CD4-positive, alpha-beta T cell treated with Interleukin-15 for 4 hours (primary cell): ENCODE results near the gene ABCF2.
A peak's percentile ranks its signal among the peaks of the same experiment; 100 is the strongest.

ENCODE experiments used
- DNase-seq: peaks from one replicate; pipeline ENCODE4 v3.0.0-alpha.2; 2020; ENCODE audit warnings: low spot score

The ABCF2 gene

DNA sequence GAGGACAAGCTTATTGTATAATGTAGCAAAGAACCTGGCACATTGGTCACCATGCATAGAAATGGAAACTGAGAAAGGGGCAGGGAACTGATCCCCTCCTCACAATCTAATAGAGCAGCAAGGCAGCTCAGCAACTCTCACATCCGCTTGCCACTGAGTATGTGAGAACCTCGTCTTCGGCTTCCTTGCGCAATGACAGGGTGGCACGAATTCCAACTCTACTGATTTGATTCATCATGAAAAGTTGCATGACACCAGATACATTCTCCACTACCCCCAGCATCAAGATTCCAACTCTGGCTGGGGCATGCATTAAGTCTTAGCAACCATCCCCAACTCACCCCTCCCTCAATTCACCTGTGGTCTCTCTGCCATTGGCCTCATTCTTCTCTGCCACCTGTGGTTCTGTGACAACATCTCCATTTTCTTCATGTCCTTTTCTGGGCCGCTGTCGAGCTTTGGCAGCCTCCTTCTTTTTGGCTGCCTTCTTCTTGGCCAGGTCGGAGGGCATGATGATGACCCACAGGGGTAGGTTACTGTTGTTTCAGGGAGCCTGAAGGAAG, 976 bp downstream of the ABCF2 start:
- no peak for DNase-seq

DNA sequence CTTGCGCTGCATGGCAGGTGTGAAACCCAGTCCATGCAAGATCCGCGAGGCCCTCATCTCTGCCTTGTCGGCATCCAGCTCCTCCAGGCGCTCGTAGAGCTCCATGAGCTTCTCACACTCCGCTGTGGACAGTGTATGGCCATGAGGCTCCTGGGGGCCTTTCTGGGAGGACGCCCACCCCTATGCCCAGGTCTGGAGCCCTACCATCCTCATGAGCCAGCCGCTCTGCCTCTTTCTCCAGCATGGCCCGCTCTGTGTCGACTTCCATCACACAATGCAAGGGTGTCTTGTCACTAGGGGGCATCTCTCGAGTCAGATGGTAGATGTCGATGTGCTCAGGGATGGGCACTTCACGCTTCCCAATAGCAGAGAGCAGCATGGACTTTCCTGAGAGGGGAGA, 3.3 kb downstream of the ABCF2 start:
- DNase-seq, result no peak

DNA sequence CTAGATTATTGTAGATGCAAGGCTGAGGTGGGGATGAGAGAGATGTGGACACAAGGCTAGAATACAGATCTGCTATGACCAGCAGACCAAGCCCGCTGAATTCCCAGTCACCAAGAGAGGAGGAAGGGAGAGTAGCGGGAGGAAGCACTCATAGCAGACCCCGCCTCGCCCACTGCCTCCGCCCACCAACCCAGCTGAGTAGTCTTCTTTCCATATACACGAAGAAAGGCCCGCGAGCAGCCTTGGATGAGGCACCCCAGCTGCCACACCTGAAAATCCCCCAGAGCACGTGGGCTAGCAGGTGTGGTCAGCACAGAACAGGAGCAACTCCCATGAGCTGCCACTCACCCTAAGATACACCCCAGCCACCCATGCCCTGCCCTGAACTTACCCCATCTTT, 8.8 kb downstream of the ABCF2 start:
- no peak for DNase-seq

DNA sequence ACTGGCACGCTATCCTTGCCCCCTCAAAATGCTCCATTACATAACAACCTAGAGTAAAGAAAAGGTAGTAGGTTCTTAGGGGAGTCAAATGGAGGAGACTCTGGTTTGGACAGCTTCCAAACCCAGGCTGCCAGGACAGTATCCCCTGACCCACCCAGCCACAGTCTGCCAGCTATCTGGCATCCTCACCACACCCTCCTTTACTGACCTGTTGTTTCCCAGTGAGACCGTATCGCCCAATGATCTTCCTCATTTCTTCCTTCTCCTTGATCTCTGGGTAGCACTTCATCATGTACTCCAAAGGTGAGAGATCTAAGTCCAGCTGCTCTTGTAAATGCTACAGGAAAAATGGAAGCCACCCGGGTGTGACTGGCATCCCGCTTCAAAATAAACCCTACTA, 11.6 kb downstream of the ABCF2 start:
- no peak for DNase-seq

DNA sequence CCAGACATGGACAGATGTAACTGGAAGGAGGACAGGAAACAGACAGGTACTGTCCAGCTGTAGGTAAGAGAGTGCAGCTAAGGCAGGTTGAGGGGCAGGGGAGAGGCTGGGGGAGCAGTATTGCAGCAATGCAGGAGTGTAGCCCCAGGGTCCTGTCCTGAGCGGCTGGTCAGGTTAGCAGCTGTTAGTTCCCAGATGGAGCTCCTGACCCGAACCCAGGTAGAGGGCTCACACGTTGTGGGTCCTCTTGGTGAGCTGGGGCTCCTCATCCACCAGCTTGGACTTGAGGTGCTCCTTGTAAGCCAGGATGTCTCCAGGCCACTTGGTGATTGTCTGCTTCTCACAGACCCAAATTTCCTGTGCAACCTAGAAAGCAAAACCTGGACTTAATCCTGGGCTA, 13.2 kb downstream of the ABCF2 start:
- no peak for DNase-seq

DNA sequence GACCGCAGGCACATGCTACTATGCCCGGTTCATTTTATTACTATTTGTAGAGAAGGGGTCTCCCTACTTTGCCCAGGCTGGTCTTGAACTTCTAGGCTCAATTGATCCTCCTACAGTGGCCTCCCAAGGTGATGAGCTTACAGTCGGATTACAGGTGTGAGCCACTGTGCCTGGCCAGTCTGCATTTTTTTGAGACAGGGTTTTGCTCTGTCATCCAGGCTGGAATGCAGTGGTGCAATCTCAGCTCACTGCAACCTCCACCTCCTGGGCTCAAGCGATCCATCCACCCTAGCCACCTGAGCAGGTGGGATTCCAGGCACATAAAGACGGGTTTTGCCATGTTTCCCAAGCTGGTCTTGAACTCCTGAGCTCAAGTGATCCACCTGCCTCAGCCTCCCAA, 14.4 kb downstream of the ABCF2 start:
- DNase-seq, result no peak

DNA sequence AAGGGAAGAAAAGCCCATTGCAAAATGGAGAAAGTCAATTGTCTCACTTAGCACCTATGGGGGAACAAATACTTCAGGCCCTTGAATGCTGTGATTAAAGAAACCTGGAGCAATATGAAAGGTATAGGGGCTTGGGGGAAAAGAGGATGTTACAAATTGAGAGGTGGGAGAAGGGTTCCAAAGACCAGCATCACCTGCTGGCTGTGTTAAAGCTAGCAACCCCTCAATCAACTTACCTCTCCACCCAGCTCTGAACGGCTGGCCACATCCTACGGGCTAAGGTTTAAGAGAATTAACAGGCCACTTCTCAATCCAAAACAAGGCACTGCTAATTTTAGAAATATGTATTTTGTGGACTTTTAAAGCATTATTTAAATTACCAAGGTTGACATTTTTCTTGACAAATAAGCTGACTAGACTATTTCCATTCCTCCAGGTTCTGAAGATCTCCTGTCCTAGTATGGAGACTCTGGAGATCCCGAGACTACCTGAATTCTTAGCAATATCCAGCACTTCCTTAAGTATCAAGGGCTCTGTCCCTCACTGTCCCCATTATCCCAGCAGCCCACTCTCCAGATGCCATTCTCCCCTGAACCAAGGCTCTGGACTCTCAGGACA, 15.7 kb downstream of the ABCF2 start:
- no peak for DNase-seq

DNA sequence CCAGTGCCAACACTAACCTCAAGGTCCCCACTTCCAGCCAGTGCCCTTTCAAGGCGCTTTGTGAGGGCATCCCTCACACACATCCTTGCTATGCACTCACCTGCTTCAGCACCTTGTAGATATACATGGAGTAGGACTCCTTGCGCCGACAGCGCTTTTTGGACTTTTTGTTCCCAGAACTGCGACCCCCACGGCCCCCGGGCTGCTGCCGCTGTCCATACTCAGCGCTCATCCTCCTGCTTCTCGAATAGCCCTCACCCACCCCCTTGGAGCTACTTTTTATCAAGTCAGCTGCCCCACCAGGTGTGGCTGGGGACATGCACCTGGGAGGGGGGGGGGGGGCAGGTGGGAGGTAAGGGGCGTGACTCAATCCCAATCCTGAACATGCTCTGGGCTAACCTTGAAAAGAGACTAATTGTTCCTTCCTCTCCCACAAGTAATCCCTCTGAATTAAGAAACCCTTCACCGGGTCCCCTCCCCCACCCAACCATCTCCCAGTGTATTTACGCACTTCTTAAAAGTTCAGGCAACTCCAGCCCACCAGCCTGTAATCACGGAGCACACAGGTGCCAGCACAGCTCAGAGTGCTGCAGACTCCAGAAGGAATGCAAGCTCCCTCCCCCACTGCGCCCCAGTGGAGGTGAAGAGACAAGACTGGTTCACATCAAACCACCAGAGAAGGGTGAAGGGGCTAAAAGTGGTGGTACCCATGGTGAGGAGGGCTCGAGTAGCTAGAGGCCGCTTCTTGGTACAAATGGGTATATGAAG, 16.7 kb downstream of the ABCF2 start, which contains the start of gene H2BK1:
H2BK1 (minus strand) TSS at position 402 of the 768 bp plus-strand sequence; CDS start at position 232, 170 bp downstream.
- no peak for DNase-seq

DNA sequence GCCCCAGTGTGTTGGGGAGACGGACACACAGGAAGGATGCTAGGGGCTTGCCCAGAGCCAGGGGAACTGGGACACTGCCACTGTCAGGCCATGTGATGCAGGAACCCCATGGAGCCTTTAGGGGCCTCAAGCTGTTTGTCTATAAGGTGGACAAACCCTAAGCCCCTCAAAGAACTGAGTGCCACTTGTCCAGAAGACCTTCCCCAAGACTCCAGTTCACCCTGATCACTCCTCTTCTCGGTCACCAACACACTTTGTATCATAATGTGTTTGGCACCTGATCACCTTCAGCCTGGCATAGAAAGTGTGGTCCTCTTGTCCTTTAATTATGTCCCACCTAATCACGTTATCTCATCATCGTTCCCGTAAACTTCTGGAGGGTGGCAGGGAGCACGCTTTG, 17.4 kb downstream of the ABCF2 start:
- no peak for DNase-seq

DNA sequence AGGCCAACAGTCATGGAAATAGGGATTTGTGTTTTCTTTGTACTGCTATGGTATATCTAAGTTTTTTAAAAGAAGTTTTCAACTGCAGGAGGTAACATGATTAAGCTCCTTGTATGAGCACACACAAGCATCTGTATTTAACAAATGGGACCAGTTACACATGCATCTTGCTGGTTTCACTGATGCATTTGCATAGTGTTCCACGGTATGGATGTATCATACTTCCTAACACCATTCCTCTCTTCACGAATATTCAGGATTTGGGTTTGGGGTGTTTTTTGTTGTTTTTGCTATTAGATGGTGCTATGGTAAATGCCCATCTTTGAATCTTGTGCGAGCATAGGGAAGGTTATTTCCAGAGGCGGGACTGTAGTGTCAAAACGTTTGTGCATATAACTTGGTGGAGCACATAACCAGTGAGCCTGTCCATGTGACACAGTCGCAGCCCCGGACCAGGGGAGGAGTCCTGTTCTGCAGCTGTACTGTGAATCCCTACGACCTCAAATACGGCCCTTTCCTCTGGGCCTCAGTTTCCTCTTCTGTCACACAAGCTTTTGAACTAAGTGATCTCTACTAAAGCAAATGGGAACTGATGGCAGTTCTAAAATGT, 18.6 kb downstream of the ABCF2 start:
- no peak for DNase-seq

DNA sequence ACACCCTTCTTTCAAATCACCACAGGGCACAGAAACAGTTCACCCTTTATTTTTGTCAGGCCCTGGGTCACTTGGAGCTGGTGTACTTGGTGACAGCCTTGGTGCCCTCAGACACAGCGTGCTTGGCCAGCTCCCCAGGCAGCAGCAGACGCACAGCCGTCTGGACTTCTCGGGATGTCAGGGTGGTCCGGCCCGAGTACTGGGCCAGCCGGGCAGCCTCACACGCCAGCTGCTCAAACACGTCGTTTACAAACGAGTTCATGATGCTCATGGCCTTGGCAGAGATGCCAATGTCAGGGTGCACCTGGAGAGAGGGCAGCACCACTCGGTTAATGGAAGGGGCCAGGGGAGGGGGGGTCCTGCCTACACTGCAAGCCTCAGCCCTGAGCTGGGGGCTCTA, 19.2 kb downstream of the ABCF2 start:
- DNase-seq, result no peak

DNA sequence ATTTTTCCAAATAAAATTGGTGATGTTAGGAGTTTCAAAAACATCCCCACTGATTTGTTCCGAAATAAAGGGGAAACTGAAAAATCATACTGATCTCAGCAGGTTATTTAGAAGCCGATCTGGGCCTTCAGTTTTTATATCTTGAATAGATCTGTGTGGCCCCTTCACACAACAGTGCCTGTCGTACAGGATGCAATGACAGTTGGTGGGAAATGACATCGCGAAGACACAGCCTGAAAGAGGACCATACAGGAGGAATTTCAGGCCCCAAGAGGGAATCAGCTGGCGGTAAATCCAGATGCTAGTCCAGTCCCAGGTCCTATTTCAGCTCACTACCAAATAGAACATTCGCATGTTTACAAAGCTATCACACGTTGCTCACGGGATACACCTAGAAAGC, 19.7 kb downstream of the ABCF2 start:
- no peak for DNase-seq

DNA sequence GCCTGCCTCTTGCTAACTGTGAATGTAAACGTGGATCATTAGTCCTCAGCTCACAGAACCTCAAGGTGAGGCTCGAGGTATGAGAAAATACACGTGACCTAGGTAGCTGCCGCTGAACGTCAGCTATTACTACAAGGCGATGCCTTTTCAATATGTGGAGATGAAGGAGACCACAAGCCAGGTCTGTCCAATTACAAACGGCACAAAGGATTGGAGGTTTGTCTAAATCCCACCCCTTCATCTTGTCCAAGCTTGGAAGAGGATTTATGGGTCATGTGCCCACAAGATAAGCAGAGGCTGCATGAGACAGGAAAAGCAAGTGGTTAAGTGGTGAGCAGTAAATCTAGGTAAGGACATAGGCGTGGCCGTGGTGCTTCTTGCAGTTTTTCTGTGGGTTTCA, 20.1 kb downstream of the ABCF2 start:
- peak; percentile 23 for DNase-seq

DNA sequence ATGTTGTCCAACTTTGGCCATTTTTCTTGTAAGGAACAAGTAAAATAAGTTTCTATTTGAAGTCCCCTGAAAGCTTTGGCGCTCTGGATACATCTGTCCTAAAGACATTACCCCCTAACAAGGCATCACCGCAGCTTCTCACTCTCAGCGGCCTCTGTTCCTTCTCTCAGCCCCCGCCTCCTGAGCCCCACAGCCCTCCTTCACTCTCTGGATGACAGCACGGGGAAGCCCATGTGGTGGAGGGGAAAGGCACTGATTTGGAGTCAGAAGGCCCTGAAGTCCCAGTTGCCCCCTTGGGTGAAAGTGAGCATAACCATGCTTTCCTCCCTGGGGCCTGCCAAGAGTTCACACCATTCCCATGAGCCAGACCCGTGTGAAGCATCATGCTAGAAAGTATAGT, 21.3 kb downstream of the ABCF2 start:
- no peak for DNase-seq

DNA sequence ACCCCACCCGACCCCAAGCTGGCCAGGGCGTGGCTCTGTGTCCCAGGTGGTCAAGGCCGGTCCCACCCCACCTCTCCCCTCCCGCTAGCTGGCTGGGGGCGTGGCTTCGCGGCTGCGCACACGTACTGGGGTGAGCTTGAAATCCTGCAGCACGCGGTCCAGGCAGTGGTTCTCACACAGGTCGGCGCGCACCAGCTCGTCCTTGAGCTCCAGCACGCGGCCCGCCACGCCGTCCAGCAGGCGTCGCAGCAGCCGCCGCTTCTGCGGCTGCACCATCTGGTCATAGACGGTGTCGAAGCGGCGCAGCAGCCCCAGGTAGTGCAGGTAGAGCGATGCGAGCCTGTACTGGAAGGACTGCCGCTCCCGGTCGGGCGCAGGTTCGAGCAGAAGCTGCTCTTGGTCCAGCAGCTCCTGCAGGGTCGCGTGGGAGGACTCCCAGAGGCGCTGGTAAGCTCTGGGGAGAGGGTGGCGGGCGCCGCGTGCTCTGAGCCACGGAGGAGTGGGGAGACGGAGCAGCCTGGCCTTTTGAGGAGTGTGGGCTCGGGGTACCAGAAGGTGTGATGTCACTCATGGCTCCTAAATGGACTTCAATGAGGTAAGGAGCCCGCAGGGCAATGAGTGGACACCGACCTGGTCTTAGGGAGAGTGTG, 22.5 kb downstream of the ABCF2 start:
- no peak for DNase-seq

DNA sequence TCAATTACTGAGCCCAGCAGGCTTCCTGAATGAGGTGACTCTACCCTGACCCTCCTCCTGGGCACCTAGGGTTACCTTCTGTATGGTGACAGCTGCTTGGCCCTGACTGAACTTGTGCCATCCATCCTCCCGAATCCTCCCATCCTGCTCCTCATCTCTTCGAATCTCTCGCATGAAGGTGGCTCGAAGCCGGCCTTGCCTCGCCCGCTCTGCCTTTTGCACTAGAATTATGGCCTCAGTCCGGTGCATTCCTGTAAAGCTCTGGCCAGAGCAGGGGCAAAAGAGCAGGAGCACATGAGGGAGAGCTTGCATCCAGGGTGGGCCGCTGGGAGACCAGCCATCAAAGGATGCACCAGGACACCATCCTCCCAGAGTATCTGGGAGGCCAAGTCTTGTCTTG, 24.2 kb downstream of the ABCF2 start:
- no peak for DNase-seq

DNA sequence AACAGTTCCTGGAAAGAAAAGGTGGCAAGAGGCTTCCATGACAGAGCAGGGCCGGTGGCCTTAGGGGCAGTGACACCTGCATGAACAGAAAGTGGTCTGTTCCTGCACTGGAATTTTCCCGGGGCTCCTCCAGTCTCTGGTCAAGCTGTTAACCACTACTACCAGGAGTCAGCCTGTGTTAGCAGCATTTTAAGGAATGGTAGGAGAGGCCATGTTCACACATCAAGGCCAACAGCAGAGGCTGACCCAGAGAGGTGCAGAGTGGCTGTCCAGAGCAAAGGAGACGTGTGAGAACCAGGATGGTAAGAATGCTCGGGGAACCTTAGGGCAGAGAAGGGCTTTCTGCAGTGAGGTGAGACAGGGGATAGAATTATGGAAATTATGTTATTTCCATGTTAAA, 25.3 kb downstream of the ABCF2 start:
- no peak for DNase-seq

DNA sequence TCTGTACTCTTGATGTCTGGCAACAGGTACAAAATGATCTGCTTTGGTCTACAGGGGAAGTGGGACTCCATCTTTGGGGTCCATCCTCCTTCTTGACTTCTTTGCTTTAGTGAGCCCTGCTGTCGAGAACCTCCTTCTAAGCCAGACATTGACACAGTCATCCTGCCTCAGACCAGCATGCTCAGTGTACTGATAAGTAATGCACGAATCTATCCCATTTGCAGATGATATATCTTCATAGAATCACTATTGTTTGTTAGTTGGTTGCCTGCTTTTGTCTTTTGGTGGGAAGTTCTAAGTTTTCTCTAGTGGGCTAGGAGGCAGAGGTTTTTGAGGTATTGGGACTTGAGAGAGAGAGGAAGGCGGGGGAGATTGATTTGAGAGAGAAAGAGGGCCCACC, 25.7 kb downstream of the ABCF2 start:
- no peak for DNase-seq

DNA sequence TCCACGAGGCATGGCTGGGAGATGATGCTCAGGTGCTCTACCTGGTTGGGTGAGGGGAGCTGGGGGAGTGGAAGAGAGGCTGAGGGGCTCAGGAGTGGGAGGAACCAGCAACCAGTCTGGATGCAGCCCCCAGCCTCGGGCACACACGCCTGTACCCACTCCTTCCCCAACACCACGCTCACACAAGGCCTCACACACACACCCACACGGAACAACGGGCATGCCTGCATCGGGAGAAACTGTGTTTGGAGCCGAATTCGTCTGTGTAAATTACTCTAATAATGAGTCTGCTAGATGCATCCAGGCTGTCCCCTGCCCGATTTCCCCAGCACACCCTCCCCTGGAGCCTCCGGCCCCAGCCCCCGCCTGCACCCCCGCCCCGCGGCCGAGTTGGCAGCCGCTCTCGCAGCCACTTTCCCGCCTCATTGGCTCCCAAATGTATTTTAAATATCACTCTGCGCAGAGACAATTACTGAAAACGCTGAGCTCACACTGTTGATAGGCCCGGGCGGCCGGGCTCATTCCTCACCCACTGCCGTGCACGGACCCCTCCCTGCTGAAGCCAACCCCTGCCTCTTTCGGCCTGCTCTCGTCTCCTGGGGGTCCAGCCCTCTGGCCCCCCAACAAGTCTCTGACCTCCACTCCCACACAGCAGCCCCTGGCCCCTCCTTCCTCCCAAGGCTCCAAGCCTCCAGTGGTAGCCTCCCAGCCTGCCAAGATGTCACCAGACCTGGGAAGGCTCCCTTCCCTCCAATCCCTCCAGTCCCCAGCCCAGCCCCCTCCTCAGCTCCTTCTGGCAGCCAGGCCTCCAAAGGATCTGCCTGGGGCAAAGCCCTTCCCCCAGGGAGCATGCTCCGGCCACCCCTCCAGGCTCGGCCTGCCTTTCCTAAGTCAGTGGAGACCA, 27.8 kb downstream of the ABCF2 start:
- DNase-seq, result no peak

DNA sequence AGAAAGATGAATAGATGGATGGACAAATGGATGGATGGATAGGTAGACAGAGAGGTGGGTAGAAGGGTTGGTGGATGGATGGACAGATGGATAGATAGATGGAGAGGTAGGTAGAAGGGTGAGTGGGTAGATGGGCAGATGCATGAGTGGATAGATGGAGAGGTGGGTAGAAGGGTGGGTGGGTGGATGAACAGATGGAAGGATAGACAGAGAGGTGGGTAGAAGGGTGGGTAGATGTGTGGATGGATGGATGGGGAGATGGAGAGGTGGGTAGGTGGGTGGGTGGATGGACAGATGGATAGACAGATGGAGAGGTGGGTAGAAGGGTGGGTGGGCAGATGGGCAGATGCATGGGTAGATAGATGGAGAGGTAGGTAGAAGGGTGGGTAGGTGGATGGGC, 29.1 kb downstream of the ABCF2 start:
- DNase-seq, result no peak

DNA sequence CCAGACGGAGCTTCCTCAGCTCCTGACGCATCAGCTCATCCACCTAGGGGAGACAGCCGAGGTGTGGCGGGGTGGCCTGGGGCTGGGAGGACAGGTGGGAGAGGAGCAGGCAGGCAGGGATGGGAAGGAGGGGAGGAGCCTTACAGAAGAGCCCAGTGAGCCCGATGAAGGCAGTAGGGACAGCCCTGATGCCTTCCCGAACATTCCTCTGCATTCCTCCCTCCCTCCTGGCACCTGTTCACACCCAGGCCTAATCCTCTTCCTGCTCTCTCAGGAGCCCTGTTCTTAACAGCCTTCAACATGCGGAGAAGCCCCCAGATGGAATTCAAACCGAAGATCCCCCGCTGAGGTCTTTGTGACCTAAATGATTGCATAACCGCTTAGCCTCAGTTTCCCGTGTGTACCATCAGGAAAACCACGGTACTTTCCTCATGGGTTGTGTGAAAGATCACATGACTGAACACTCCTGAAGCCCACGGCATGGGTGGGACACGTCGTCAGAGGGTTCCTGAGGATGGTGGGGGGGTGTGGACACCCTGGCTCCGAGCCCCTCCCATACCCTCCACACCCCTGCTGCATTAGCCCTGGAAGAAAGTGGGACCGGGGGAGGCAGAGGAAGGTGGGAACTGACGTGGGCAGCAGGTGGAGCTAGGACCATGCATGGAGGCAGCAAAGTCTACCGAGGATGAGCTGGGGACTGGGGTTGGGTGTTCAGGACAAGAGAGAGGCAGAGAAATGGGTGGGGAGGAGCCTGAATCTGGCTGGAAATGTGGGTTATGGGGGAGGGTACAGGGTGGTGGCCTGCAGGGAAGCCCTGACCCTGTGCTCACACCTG, 31.2 kb downstream of the ABCF2 start:
- no peak for DNase-seq
